ENCODE data around the gene MAEA. TPM values are rescaled to one million over a fixed set of nuclear protein-coding genes. Genes with fewer than 3 reads are reported as not detected.

The MAEA gene
- total and polyA plus RNA-seq, 10 of the 15 experiments (the other 5 are each of a cell fraction or from before 2014, with no cell fraction given) = 3.6 to 67.1 (median 54.6) TPM

DNA sequence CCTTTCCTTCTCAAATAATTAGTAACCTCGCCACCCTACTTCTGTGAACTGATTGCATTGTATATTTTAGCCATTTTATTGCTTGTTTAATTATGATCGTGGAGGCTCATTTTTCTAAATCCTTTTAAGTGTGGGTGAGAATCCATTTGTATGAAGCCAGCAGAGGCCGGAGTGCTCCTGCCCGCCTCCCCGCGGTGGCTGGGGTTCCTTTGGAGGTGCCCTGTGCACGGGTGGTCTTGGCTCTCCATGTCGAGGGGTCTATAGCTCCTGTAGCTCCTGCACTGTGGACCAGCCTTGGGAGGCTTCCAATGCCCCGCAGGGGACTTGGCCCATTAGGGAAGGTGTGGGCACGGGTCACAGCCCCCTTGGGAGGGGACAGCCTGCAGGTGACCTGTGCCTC, 72.4 kb downstream of the MAEA start:
- Histone ChIP-seq H3K36me3 (ENCODE audit: control insufficient read depth in 2 of 2, insufficient read depth in 2 of 2, low read length in 1 of 2) (no peaks in the 10 kb centered on the region; a peak in 2 of 4 replicates), H4K20me1 (ENCODE audit: control insufficient read depth, insufficient read depth) (no peaks in the 10 kb centered on the region), H3K9ac (ENCODE audit: control insufficient read depth, insufficient read depth, low read length) (no peak overlapping the region), H3K79me2 (ENCODE audit: control insufficient read depth, insufficient read depth, low read length) (no peaks in the 10 kb centered on the region), H2AFZ (ENCODE audit: control insufficient read depth, low read depth, low read length) (no peak overlapping the region), H3K27ac (ENCODE audit: control insufficient read depth, insufficient read depth) (no peak overlapping the region), H3K4me2 (ENCODE audit: control insufficient read depth, insufficient read depth) (no peak overlapping the region), H3K4me3 (no peak overlapping the region), H3K27me3 (replicated peaks in 1 of 2; ENCODE audit: control insufficient read depth in 2 of 2, insufficient read depth in 2 of 2, low read length in 1 of 2) (no peaks in the 10 kb centered on the region), H3K4me1 (ENCODE audit: control insufficient read depth, insufficient read depth, low read length) (no peaks in the 10 kb centered on the region), H3K9me3 (replicated peaks; ENCODE audit: control insufficient read depth, insufficient read depth, low read length) (no peaks in the 10 kb centered on the region)
- ATAC-seq = no peak
- ChIA-PET CTCF (no interaction called here), RAD21 (ENCODE audit: unreplicated experiment) (no interaction called here), SMC1A (ENCODE audit: uncharacterized antibody, unreplicated experiment) (no interaction called here), POLR2A (interaction anchor here (0.7 kb wide), 1 partner anchor 331 kb away, joined by 4 read pairs; no protein-coding TSS in a partner anchor)
- in situ Hi-C loops (cut with MboI) = no loop called here
- TF ChIP-seq, protein P1, sequence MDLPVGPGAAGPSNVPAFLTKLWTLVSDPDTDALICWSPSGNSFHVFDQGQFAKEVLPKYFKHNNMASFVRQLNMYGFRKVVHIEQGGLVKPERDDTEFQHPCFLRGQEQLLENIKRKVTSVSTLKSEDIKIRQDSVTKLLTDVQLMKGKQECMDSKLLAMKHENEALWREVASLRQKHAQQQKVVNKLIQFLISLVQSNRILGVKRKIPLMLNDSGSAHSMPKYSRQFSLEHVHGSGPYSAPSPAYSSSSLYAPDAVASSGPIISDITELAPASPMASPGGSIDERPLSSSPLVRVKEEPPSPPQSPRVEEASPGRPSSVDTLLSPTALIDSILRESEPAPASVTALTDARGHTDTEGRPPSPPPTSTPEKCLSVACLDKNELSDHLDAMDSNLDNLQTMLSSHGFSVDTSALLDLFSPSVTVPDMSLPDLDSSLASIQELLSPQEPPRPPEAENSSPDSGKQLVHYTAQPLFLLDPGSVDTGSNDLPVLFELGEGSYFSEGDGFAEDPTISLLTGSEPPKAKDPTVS (IDR thresholded peaks at IDR 0.05; ENCODE audit: low read depth, low read length) = no peak
- TF ChIP-seq ESRRA (IDR thresholded peaks at IDR 0.05; ENCODE audit: low read length) (no peak), LARP7 (IDR thresholded peaks at IDR 0.05) (no peak), POU2F2 (IDR thresholded peaks at IDR 0.05; ENCODE audit: borderline replicate concordance, low read depth, low read length) (no peak), ZNF384 (IDR thresholded peaks at IDR 0.05; ENCODE audit: borderline replicate concordance, low read depth, low read length) (no peak)
- TF ChIP-seq, protein P2, sequence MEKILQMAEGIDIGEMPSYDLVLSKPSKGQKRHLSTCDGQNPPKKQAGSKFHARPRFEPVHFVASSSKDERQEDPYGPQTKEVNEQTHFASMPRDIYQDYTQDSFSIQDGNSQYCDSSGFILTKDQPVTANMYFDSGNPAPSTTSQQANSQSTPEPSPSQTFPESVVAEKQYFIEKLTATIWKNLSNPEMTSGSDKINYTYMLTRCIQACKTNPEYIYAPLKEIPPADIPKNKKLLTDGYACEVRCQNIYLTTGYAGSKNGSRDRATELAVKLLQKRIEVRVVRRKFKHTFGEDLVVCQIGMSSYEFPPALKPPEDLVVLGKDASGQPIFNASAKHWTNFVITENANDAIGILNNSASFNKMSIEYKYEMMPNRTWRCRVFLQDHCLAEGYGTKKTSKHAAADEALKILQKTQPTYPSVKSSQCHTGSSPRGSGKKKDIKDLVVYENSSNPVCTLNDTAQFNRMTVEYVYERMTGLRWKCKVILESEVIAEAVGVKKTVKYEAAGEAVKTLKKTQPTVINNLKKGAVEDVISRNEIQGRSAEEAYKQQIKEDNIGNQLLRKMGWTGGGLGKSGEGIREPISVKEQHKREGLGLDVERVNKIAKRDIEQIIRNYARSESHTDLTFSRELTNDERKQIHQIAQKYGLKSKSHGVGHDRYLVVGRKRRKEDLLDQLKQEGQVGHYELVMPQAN (conservative IDR thresholded peaks at IDR 0.05) = no peak
- DNase-seq (ENCODE audit: low read depth, low spot score) = no peak
- no peak for FAIRE-seq
- intact Hi-C loops (cut with micrococcal nuclease; ENCODE audit: unreplicated experiment) = loop anchor here (5.0 kb wide), 1 partner anchor 335 kb away; no protein-coding TSS in a partner anchor
- BruUV-seq (replicated peaks) = no TSS peak
- 92% methylated on average over 10 of the region's 10 CpGs for WGBS (ENCODE audit: insufficient coverage, insufficient replicate concordance, low lambda C conversion rate, missing lambda C conversion rate)

All from GM12878 (cell line).